Effector memory CD4-positive, alpha-beta T cell (primary cell): ENCODE measurements around the gene AGMO.

Experiments used
- DNase-seq, 3 donors: peaks; one replicate each; pipeline ENCODE4 v3.0.0-alpha.2; 2020
- H3K27ac ChIP-seq: 2 replicates; pipeline ENCODE4 v1.7.0; 2013; ENCODE audit warnings: mild to moderate bottlenecking, low read length, moderate library complexity; ENCODE audit not compliant: insufficient read depth, poor library complexity, severe bottlenecking
- H3K27me3 ChIP-seq: replicated peaks from 2 replicates; pipeline ENCODE4 v1.7.0; 2013; ENCODE audit warnings: mild to moderate bottlenecking, low read length; ENCODE audit not compliant: insufficient read depth, control insufficient read depth, poor library complexity, severe bottlenecking
- H3K36me3 ChIP-seq: 2 replicates; pipeline ENCODE4 v1.7.0; 2013; ENCODE audit warnings: mild to moderate bottlenecking, low read length, moderate library complexity; ENCODE audit not compliant: control insufficient read depth, insufficient read depth
- H3K4me1 ChIP-seq: 2 replicates; pipeline ENCODE4 v1.7.0; 2013; ENCODE audit warnings: low read length, mild to moderate bottlenecking; ENCODE audit not compliant: control insufficient read depth, insufficient read depth, poor library complexity, severe bottlenecking
- H3K4me3 ChIP-seq: 2 replicates; pipeline ENCODE4 v1.7.0; 2013; ENCODE audit warnings: low read length, low read depth, mild to moderate bottlenecking; ENCODE audit not compliant: insufficient read depth, poor library complexity, severe bottlenecking
- H3K9me3 ChIP-seq: 2 replicates; pipeline ENCODE4 v1.7.0; 2013; ENCODE audit warnings: mild to moderate bottlenecking, low read length, moderate library complexity; ENCODE audit not compliant: control insufficient read depth

AGMO gene

DNA sequence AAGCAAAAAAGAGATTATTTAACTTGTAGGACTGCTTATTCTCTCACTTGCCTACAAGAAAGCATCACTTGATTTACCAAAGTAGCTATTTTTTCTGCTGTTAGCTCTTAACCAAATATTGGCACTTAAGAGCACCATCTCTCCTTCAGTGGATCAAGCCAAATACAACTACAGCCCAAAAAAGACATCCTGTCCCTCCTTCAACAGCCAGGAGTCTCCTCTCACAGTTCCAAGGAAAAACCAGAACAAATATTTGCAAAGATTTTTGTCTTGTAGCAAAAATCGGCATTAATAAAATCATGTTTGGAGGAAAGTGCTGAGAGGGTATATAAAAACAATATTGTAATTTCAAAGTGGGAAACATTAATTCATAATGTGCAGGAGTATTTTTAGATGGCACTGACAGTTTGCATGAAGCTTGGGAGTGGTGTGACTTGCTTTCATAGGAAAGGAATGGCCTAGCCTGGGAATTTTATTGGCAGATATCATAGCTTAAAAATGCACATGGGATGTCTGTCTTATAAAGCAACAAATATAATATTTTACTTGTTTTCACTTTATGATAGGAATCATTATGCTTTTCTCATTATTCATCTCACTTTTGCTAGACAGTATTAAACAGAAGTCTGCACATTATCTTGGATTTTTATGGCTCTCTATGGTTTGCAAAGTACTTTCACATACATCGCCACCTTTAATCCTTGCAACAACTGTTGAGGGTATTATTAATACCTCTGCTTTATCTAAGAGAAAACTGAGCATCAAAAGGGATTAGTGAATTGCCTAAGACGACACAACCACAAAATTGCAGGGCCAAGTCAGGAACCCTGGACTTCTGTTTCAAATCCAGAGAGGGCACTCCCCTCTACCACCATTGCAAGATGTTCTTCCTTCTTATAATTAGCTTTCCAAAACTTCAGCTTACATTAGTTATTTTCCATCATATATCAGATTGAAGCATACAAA is 103.5 kb downstream of the AGMO start:
- H3K36me3 ChIP-seq: no peaks in the 10 kb centered on the region
- H3K9me3 ChIP-seq: no peaks in the 10 kb centered on the region
- H3K4me3 ChIP-seq: no peak overlapping the region
- no peak overlapping the region for H3K27ac ChIP-seq
- no peak for DNase-seq
- no peaks in the 10 kb centered on the region for H3K27me3 ChIP-seq
- no peaks in the 10 kb centered on the region for H3K4me1 ChIP-seq

DNA sequence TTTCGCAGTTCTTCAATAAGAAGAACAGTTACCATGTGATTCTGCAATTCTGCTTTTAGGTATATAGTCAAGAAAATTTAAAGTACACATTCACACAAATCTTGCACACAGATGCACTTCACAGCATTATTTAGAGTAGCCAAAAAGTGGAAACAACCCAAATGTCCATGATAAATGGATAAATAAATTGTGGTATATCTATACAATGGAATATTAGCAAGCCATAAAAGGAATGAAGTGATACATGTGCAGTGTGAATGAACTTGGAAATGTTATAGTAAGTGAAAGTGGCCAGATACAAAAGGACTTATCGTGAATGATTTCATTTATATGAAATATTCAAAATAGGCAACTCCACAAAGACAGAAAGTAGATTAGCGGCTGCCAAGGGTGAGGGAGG is 109.1 kb downstream of the AGMO start:
- no peak overlapping the region for H3K4me3 ChIP-seq
- DNase-seq: no peak
- H3K36me3 ChIP-seq: no peaks in the 10 kb centered on the region
- H3K27ac ChIP-seq: no peak overlapping the region
- H3K27me3 ChIP-seq: no peaks in the 10 kb centered on the region
- no peaks in the 10 kb centered on the region for H3K9me3 ChIP-seq
- H3K4me1 ChIP-seq: no peaks in the 10 kb centered on the region

DNA sequence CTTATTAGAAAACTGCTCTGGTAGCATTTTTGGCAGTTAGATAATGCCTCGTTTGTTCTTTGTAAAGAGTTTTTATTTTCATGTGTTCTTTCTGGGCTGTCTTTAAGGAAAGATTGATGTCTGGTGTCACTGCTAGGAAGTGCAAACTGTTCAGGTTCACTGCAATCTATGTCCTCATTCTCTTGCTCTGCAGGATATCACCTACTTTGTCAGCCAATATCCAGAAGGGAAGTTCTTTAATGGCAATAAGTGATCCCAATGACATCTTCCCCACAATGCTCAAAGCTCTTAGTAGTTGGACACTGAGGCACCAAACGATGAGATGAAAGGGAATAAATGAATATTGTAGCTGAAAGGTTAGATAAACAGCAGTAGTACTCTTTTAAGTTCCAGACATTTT is 115.1 kb downstream of the AGMO start:
- DNase-seq: no peak
- H3K36me3 ChIP-seq: no peaks in the 10 kb centered on the region
- no peak overlapping the region for H3K4me3 ChIP-seq

DNA sequence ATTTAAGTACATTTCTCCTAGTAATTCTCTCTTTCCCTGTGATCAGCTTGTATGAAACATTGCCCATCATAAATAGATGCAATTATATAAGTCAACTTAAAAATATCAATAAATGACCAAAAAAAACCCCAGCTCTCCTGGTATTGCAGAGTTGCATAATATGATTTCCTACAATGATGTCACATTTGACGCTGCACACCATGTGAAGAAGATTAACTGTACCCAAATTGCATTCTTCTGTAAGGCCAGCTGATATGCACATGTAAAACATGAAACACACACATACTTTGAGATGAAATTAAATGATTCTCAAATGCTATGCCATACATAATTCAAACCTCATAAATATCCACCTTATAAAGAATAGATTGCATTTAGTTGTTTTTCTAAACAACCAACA is 115.5 kb downstream of the AGMO start:
- Histone ChIP-seq H3K9me3 (no peaks in the 10 kb centered on the region), H3K4me1 (no peaks in the 10 kb centered on the region), H3K27ac (no peak overlapping the region), H3K36me3 (no peaks in the 10 kb centered on the region), H3K27me3 (no peaks in the 10 kb centered on the region), H3K4me3 (no peak overlapping the region)
- DNase-seq: no peak

More for the DNA sequence above, 115.1 kb downstream of the AGMO start:
- Histone ChIP-seq H3K27me3 (no peaks in the 10 kb centered on the region), H3K4me1 (no peaks in the 10 kb centered on the region), H3K27ac (no peak overlapping the region), H3K9me3 (no peaks in the 10 kb centered on the region)

DNA sequence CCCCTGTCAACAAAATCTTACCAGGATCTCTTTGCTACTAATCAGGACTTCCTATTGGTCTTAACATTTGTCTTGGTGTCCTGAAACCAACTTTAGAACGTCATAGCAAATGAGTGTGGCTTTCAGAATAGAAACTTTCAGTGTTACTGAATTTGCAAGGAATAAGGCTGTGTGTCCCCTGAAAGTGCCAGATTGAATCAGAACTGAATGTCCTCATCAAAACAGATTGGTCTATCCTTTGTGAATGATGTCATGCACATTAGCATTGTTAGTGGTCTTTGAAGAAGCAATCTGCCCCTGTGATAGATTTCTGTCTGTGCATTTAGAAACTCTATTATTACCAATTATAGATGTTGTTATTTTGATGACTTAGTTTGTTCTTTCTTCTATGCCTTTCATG is 119.9 kb downstream of the AGMO start:
- no peak for DNase-seq
- Histone ChIP-seq H3K36me3 (no peaks in the 10 kb centered on the region), H3K27ac (no peak overlapping the region), H3K4me1 (no peaks in the 10 kb centered on the region), H3K4me3 (no peak overlapping the region), H3K27me3 (no peaks in the 10 kb centered on the region), H3K9me3 (no peaks in the 10 kb centered on the region)

GRCh38 chr7:15440482-15440881 is 121.3 kb downstream of the AGMO start:
- DNase-seq: no peak
- Histone ChIP-seq H3K27ac (no peak overlapping the region), H3K36me3 (no peaks in the 10 kb centered on the region), H3K27me3 (no peaks in the 10 kb centered on the region), H3K9me3 (no peaks in the 10 kb centered on the region), H3K4me3 (no peak overlapping the region), H3K4me1 (no peaks in the 10 kb centered on the region)

DNA sequence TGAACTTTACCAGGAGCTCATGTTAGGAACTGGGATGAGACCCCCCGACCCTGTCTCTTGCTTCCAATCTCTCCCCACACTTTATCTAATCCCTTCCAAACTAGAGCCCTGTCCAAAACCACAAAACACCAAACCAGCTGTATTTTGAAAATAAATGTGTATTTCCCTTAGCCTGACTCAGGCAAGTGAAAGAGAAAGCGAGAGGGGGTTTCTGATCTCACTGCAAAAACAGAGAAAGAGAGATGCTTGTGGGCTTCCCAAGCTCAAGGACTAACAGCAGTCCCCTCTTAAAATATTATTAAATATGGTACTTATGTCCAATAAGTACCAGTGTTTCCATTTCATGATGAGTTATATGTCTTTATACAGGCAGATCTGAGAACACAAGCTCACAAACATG is 122.0 kb downstream of the AGMO start:
- no peak for DNase-seq
- Histone ChIP-seq H3K4me3 (no peak overlapping the region), H3K36me3 (no peaks in the 10 kb centered on the region), H3K27me3 (no peaks in the 10 kb centered on the region), H3K4me1 (no peaks in the 10 kb centered on the region), H3K9me3 (no peaks in the 10 kb centered on the region), H3K27ac (no peak overlapping the region)

- Histone ChIP-seq H3K27me3 (no peaks in the 10 kb centered on the region), H3K27ac (no peak overlapping the region), H3K9me3 (no peaks in the 10 kb centered on the region), H3K4me3 (no peak overlapping the region), H3K4me1 (no peaks in the 10 kb centered on the region), H3K36me3 (no peaks in the 10 kb centered on the region)
- DNase-seq: no peak
Measured at GRCh38 chr7:15433151-15433550, 128.7 kb downstream of the AGMO start.

DNA sequence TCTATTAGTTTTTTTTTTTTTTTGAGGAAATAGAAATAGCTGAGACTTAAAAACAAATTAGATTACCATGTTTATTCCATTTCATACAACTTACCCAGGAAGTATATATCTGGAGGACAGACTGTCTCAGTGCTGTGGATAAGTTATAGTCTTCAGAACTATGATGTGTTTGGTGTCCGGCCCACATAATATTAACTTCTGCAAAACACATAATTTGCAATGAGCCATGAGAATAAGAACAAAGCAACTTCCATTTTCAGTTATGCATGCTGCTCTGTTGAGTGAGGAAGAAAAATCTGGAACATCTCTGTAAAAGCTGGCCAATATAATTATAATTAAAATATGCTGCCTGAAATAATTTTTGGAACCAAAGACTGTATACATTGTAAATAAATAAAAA is 130.9 kb downstream of the AGMO start:
- Histone ChIP-seq H3K4me1 (no peaks in the 10 kb centered on the region), H3K9me3 (no peaks in the 10 kb centered on the region), H3K27ac (no peak overlapping the region), H3K4me3 (no peak overlapping the region), H3K36me3 (no peaks in the 10 kb centered on the region), H3K27me3 (no peaks in the 10 kb centered on the region)
- no peak for DNase-seq

- Histone ChIP-seq H3K36me3 (no peaks in the 10 kb centered on the region), H3K27ac (no peak overlapping the region), H3K27me3 (no peaks in the 10 kb centered on the region), H3K4me3 (no peak overlapping the region), H3K9me3 (no peaks in the 10 kb centered on the region), H3K4me1 (no peaks in the 10 kb centered on the region)
- no peak for DNase-seq
Measured at GRCh38 chr7:15430191-15430590, 131.6 kb downstream of the AGMO start.
